HG02798 (cell line): ENCODE results near the gene MFN1.

Source experiments
- ATAC-seq: cut with Tn5 transposase; IDR thresholded peaks from one replicate; pipeline ENCODE4 v1.9.1; 2021; ENCODE audit warnings: mild to moderate bottlenecking; ENCODE audit not compliant: unreplicated experiment, poor library complexity

Gene MFN1

DNA sequence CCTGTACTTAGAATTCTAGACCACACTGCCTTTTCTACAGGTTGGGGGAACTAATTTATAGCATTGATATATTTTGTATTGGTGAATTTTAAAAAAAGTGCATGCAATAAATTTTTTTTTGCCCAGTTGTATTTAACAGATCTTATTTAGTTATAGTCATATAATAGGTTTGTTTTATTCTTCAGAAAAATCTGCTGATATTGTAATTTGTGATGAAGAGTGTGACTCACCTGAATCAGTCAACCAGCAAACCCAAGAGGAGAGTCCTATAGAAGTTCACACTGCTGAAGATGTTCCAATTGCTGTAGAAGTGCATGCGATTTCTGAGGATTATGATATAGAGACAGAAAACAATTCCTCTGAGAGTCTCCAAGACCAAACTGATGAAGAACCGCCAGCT lies 14.4 kb upstream of the MFN1 start:
- ATAC-seq, result no peak

DNA sequence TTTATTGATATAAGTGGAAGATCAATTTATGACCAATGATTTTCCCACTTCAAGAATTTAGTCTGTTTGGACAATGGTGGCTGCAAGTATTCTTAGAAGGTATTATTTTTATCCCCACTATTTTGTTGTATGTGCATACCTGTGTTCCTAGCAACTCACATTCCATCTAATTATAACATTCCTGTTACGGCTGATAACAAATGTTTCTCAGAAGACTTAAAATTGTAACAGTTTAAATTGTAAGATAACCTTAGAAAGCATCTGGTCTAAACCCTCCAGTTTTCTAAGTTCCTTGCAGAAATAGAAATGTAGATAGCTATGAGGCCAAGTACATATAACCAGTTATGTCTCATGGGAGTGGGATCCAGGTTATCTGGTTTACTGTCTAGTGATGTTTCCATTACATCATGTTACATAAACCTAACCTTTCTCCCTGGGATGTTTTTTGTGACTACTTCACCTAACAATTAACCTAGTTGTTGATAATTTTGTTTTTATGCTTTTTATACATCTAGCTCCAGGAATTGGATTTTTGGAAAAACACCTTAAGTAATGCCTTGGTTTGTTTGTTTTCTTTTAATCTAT lies 11.1 kb upstream of the MFN1 start:
- ATAC-seq, result no peak

DNA sequence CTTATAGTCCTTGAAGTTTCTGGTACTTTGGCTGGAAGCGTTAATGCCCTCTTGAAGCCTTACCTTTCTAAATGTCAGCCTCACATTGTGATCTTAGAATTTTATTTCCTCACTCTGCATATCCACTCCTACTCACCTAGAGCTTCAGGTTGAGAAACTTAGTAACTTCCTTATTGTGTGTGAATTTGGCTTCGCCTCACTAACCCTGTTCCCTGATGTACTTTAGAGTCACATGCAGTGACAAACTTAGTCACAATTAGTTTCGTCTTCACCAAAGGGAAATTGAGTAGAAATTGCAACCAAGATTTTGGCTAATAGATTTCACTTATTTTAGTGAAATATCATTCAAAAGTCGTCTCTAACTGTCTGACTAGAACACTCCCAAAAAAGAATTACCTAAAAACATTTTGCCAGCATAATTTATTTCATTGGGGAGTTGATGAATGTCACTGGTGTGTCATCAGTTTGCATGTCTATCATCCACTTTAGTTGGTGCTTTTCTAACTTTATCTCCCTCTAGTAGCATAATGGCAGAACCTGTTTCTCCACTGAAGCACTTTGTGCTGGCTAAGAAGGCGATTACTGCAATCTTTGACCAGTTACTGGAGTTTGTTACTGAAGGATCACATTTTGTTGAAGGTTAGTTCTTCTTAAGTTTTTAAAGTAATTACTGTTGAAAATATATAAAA lies 960 bp downstream of the MFN1 start:
- peak; percentile 50 for ATAC-seq

DNA sequence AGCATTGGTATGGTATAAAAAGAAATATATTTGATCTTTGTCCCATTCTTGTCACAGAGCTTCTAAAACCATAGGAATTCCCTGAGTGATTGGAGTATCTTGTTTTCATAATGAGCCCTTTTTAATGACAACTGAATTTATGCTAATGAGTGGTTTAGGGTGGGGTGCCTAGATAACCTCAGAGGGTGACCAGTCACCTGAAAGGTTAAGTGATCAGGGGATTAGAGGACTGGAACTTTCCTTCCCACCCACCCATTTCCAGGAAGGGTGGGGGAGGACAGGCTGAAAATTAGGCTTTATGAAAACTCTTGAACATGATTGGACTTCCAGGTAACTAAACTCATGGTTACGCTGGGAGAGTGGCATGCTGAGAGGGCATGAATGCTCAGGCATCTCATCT lies 8.5 kb downstream of the MFN1 start:
- ATAC-seq, result no peak

DNA sequence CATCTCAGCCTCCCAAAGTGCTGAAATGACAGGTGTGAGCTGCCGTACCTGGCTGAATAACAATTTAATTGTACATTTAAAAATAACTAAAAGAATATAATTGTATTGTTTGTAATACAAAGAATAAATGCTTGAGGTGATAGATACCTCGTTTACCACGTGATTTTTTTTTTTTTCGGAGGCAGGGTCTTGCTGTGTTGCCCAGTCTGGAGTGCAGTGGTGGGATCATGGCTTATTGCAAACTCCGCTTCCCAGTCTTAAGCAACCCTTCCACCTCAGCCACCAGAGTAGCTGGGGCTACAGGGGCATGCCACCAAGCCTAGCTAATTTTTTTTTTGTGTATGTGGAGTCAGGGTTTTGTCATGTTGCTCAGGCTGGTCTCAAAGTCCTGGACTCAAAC lies 15.8 kb downstream of the MFN1 start:
- no peak for ATAC-seq

DNA sequence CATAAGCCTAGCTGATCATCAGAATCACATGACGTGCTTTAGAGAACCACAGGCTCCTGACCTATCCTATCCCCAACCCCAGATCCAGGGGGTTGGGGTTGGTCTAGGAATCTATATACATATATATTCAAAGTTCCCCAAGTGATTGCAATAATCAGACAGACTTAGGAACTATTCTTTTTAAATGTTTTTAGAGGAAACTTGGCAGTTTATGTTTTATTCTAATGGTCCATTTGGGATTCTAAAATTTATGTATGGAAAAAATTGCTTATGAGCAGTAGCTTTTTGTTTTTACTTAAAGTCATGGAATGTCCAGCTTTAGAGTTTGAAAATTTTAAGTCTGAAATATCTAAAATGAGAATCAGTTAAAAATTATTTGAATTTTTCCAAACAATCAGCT lies 22.1 kb downstream of the MFN1 start:
- ATAC-seq, result no peak

DNA sequence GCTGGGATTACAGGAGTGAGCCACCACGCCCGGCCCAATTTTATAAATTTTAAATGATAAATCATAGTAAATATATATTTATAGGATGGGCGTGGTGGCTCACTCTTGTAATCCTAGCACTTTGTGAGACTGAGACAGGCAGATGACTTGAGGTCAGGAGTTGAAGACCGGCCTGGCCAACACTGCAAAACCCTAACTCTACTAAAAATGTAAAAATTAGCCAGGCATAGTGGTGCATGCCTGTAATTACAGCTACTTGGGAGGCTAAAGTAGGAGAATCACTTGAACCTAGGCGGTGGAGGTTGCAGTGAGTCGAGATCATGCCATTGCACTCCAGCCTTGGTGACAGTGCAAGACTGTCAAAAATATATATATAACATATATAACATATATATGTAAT lies 26.4 kb downstream of the MFN1 start:
- ATAC-seq, result no peak

DNA sequence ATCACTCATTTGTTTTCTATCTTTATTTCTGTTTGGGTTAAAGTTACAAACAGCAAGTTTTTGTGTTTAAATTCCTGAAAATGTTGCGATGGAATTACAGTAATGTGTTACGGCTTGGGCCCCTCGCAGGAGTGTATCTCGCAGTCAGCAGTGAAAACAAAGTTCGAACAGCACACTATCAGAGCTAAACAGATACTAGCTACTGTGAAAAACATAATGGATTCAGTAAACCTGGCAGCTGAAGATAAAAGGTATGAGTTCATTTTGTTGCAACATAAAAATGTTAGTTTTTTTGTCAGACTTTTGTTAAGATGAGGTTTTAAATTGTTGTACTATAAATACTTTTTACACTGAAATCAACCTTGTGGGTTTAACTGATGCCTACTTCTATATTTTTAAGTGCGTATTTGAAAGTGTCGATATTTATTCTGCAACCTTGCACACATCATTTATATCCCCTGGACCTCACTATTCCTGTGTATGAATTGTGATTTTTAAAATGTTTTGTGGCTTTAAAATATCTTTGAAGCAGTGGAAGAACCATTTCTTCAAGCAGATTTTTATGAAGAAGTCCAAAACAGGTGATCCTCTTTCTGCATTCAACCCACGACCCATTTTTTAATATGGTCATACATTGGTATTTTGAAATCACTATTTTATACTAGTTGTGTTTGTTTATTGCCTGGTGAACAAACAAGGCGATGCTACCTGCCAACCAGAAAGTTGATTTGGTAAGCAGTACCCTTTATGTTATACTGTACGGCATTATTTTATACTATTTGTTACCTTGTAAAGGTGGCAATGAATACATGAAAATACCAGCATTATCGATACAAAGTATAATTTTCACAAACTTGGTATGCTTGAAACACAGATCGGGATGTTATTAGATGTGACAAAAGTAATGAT lies 27.8 kb downstream of the MFN1 start:
- no peak for ATAC-seq

DNA sequence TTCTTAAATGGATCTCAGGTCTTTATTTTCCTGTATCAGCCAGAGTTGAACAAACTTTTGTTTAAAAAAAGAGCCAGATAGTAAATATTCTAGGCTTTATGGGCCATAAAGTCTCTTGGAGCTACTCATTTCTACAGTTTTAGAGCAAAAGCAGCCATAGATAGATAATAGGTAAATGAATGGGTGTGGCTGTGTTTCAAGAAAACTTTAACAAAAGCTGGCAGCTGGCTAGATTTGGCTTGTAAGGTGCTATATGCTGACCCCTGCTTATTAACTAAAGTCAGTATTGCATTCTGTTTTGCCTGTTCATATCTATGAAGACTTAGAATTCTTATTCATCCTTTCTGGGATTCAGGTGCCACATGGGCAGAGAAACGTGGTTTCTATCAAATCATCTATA lies 29.0 kb downstream of the MFN1 start:
- ATAC-seq, result no peak

DNA sequence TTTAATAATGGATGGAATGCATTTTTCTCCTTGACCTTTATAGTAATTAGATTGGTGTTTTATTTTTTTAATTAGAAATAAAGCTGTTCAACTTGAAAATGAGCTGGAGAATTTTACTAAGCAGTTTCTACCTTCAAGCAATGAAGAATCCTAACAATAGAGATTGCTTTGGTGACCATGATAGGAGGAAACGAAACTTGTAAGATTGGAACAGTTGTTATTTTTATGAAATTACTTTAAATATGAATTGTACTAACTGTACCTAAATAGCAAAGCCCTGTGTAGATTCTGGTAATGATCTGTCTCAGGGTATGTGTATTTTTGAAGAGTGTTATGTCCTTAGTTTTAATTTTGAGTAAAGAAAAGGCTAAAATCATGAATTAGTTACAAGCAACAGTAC lies 44.4 kb downstream of the MFN1 start:
- ATAC-seq, result no peak

DNA sequence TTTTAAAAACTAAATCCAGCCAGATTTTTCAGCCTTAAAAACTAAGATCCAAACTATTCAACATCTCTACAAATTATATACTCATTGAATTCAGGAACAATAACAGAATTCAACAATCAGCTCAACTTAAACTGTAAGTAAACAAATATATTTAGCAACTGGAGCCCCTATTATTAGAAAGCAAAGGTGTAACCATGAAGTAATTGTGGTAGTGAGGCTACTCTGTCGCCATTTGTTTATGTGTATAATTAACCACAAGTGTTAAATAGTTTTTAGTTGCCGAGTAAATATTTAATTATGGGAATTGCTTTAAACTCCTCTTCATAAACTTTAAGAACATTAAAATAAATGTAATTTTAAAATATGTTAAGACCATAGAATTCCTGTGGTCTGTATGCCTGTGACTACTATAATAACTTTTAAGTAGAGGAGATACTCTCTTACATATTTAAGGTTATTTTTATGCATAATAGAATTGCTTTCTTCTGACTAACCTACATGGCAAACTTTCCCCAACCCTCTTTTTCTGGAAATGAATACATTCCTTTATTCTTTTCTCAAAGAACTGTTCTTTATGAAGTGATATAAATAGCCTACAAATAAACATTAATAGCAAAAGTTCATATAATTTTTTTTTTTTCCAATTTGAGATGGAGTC lies 51.2 kb downstream of the MFN1 start:
- no peak for ATAC-seq

DNA sequence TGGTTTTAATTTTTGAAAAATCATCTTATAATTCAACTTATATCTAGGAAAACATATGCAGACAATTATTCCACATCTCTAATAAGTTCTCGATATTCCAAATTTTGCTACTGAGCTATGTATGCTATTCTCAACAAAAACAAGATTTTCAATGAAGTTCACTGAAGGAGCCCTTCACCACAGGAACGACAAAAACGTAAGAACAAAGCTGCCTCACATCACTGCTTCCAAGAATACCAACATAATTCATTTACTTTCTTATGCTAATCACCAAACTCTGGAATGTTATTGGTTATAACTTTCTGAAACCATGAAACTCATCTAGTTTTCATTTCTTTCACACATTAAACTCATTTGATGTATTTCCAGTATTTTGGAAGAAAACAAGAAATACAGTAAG lies 54.1 kb downstream of the MFN1 start:
- no peak for ATAC-seq

DNA sequence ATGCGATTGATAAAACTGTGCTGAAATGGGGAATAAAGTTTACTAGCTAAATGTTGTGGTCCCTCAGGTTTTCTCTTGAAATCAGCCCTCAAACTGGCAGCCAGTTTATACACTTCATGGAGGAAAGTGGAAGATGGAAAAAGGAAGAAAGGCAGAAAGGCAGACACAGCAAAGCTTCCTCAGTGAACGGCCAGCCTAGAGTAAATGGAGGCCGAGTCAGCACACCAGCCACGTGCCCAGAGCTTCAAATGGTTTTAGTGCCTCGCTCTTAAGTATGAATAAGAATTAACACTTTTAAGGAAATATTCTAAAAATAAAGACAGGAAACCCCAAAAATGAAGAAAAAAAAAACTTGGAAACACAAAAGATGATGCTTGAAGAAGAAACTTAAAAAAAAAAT lies 55.5 kb downstream of the MFN1 start:
- ATAC-seq, result no peak

DNA sequence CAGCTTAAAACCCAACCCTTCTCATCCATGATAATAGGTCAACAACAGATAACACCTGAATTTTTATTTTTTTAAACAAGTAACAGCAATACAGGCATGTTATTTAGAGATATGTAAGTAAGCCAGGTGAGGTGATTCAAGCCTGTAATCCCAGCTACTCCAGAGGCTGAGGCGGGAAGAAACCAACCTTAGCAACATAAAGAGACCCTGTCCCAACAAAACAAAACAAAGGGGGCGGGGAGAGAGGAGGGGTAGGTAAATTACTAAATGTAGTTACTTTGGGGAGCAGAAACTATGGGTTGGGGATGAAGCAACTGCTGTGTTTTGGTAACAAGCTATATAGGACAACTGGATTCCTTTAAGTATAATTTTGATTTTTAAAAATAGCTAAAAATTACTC lies 56.8 kb downstream of the MFN1 start:
- no peak for ATAC-seq

DNA sequence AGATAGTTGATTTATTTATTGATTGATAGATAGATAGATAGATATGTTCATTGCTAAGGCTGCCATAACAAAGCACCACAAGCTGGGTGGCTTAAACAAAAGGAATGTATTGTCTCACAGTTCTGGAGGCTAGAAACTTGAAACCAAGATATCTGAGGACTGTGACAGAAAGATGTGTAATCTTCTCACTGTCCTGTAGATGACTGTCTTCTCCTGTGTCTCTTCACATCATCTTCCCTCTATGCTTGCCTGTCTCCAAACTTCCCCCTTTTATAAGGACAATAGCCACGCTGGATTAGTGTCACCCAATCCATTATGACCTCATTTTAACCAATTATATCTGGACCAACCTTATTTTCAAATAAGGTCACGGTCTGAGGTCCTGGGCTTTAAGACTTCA lies 62.8 kb downstream of the MFN1 start:
- ATAC-seq, result no peak

DNA sequence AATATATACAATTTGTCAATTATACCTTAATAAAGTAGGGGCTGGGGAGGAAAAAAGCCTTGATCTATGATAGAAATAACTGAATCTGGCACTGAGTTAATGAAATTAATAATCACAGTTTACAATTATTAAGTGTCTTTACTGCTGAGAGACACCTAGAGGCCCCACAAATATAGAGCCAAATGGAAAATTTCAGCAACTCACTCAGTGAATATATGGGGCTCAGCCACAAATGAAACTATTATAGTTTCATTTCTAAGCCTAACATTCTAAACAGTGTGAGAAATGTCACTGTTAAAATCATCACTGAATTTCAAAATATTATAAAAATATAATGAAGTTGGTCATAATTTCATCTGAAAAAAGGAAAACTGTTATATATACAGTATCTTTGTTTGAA lies 63.5 kb downstream of the MFN1 start:
- ATAC-seq, result no peak

DNA sequence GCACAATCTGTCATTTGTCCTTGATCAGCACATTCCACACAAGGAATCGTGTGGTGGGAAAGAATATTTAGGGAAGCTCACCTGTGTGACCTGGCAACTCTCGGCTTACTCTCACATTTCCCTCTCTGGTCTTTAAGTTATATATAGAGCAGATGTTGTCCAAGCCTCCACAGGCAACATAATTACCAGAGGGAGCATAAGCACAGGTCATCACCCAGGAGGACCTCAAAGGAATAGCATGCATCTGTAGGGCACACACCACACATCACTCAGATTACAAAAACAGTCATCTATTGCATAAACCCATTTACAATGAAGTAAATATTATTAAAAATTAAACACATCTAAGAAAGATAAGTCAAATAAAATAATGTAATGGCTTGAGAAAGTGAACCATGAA lies 67.3 kb downstream of the MFN1 start:
- no peak for ATAC-seq

DNA sequence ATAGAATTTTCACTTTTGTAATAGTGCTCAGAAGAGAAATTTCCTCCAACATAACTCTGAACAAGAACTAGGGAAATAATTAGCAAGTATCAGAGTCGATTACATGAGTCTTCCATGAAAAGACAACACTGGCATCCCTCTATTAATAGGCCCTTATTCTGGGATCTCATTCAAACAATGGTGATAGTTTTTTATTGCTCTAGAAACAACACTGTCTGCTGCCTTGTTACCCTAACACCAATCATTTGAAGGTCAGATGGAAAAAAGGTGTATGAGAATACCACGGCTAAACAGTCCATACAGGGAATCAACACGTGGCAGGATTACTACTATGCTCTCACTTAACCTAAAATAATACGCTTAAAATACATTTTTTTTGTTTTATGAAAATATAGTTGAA lies 67.9 kb downstream of the MFN1 start:
- ATAC-seq, result no peak

DNA sequence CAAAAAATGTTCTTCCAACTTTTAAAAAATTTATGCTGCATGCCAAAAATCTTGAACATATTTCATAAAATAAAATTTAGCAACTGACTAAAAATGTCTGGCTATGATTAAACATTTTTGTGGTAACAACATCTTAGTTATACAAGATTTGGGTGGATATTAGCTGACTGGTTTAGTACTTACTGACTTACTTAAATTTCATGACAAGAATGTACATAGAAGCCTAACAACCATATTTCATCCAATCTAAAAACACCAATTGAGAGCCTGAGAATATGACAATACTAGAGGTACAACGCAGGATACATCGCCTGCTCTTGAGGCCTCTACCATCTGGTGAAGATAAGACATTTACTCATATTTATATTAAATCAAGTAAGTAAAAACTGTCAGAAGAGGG lies 69.2 kb downstream of the MFN1 start:
- no peak for ATAC-seq

DNA sequence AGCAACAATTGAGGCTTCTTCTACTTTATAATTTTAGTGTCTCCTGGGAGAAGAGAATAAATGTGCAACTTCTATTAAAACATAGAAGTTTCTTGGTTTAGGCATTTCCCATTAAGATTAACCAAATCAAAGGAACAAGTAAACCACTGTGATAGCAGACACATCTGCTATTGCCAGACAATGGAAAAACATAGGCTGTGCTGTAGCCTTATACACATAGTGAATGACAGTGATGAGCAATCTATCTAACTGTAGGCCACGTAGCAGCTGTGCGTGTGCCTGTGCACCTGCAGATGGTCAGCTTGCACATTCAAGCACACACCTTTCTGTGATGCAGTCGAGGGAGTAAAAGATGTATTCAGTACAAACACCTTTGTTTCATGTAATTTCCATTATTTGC lies 71.1 kb downstream of the MFN1 start:
- no peak for ATAC-seq

DNA sequence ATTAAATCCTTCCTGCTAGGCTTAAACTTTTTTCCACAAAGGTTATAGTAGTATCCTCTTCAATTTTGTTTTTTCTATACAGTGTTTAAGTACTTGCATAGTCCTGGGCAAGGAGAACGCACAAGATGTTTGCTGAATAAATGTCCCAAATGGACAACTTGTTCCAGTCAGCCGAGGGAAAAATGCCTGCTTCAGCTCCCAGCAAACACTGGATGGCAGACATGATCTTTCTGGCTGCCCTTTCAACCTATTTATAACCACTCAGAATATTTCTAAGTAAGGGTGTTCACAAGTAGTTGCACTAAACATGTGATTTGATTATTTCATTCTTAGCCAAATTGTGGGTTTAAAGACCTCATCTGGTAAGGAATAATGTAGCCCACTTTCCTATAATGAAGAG lies 74.0 kb downstream of the MFN1 start:
- no peak for ATAC-seq
